GM12878 (cell line): ENCODE results near the gene LDLRAP1. TPM values are rescaled to one million over a fixed set of nuclear protein-coding genes. Genes with fewer than 3 reads are reported as not detected.

Source experiments
- ATF2 ChIP-seq: IDR thresholded peaks from 2 replicates; pipeline ENCODE4 v1.6.1; 2012; ENCODE audit warnings: low read length, inconsistent platforms
- EZH2 ChIP-seq: IDR thresholded peaks from 2 replicates; pipeline ENCODE4 v1.6.1; 2012; ENCODE audit warnings: low read depth, mild to moderate bottlenecking, control low read depth, inconsistent platforms, low read length, borderline replicate concordance; ENCODE audit not compliant: control insufficient read depth
- FOS ChIP-seq: IDR thresholded peaks from 3 replicates; pipeline ENCODE4 v1.6.1; 2011; ENCODE audit warnings: borderline replicate concordance; ENCODE audit not compliant: insufficient read length; ENCODE audit errors: extremely low read depth
- FOXM1 ChIP-seq: IDR thresholded peaks from 2 replicates; pipeline ENCODE4 v1.6.1; 2012; ENCODE audit warnings: low read depth, mild to moderate bottlenecking, inconsistent platforms, low read length, moderate library complexity
- IRF3 ChIP-seq: fragments of 450-650 bp; IDR thresholded peaks from 2 replicates; pipeline ENCODE4 v1.6.1; 2014; ENCODE audit warnings: mild to moderate bottlenecking
- MLLT1 ChIP-seq: fragments of 450-650 bp; IDR thresholded peaks from 2 replicates; pipeline ENCODE4 v1.6.1; 2016; ENCODE audit warnings: mild to moderate bottlenecking
- RB1 ChIP-seq: fragments of 450-650 bp; formaldehyde crosslinking; IDR thresholded peaks from 2 replicates; pipeline ENCODE4 v1.6.1; 2017; ENCODE audit warnings: mild to moderate bottlenecking, borderline replicate concordance
- SIN3A ChIP-seq: IDR thresholded peaks from 2 replicates; pipeline ENCODE4 v1.6.1; 2012; ENCODE audit warnings: low read depth, low read length, improper control_type of control experiment
- TAF1 ChIP-seq: IDR thresholded peaks from 2 replicates; pipeline ENCODE4 v1.6.1; 2011; ENCODE audit warnings: mild to moderate bottlenecking, low read depth, low read length, borderline replicate concordance
- TARDBP ChIP-seq: IDR thresholded peaks from 2 replicates; pipeline ENCODE4 v1.6.1; 2016; ENCODE audit warnings: borderline replicate concordance
- YBX1 ChIP-seq: fragments of 450-650 bp; IDR thresholded peaks from 2 replicates; pipeline ENCODE4 v1.6.1; 2016; ENCODE audit warnings: antibody characterized with exemption
- polyA plus RNA-seq, 11 experiments: library from polyadenylated mRNA; depleted of rRNA in 4 of 11; unstranded in 6 of 11; stranded (reverse) in 5 of 11; fragments of >200 nt; fragmentation: Nextera tagmentation in 4 of 11; fragmentation: Illumina TruSeq in 1 of 11; extraction: Ambion mirVana in 4 of 11; extraction: Trizol in 1 of 11; gene quantifications; 1 replicate in 1 of 11; 2 replicates in 10 of 11; pipeline versions ENCODE4 v1.2.1 to v1.2.3, GENCODE V29; 2011 to 2016; ENCODE audit warnings: inconsistent platforms in 2 of 11, missing spikeins in 2 of 11, low read depth in 1 of 11
- total RNA-seq, 4 experiments: library from RNA; depleted of rRNA in 3 of 4; stranded (reverse); fragments of >200 nt in 3 of 4; fragmentation: Illumina TruSeq in 1 of 4; extraction: Trizol in 1 of 4; gene quantifications; 2 replicates each; pipeline versions ENCODE4 v1.2.1 to v1.2.3, GENCODE V29; 2013 to 2021
- TF ChIP-seq, protein P1 (sequence below): fragments of 450-650 bp; IDR thresholded peaks from 2 replicates; pipeline ENCODE4 v1.6.1; 2018; ENCODE audit warnings: mild to moderate bottlenecking, low read depth, moderate library complexity; ENCODE audit not compliant: partially characterized antibody
- TF ChIP-seq, protein P2 (sequence below): fragments of 450-650 bp; IDR thresholded peaks from 2 replicates; pipeline ENCODE4 v1.6.1; 2017; ENCODE audit warnings: mild to moderate bottlenecking, moderate library complexity
- TF ChIP-seq, protein P3 (sequence below): fragments of 450-650 bp; IDR thresholded peaks from 2 replicates; pipeline ENCODE4 v1.6.1; 2018; ENCODE audit warnings: borderline replicate concordance, mild to moderate bottlenecking; ENCODE audit not compliant: partially characterized antibody

LDLRAP1 gene
- total and polyA plus RNA-seq, 10 of the 15 experiments (the other 5 are each of a cell fraction or from before 2014, with no cell fraction given): 0.43 to 37.6 (median 22.0) TPM

DNA sequence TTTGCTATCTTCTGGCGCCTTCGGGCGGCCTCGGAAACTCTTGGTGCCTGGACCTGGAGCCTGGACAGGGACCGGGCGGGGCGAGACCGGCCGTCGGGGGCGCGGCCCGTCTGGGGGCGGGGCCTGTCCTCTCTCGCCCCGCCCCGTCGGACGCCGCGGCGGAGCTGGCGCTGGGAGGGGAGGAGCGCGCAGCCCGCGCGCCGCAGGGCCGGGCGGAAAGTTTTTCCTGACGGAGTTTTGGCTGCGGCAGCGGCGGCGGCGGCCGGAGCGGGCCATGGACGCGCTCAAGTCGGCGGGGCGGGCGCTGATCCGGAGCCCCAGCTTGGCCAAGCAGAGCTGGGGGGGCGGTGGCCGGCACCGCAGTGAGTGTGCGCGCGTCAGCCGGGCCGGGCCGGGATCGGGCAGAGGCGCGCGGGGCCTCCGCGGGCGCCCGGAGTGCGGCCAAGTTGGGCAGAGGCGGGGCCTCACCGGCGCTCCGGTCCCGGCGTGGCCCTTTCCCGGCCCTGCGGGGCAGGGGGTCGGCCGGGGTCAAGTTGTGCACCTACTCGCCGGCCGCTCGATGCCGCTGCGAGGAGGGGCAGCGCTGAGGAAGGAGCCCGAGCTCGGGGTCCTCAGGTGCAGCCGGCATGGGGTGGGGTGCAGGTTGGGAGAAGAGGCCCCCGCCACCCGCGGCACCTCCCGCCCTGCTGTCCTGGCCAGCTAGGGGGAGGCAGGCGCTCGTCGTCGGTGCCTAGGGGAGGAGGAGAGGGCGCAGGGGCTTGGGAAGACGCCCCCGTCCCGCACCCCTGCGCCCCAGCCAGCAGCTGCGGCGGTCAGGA is at the start of gene LDLRAP1 (continued):
- TF ChIP-seq, protein P1, sequence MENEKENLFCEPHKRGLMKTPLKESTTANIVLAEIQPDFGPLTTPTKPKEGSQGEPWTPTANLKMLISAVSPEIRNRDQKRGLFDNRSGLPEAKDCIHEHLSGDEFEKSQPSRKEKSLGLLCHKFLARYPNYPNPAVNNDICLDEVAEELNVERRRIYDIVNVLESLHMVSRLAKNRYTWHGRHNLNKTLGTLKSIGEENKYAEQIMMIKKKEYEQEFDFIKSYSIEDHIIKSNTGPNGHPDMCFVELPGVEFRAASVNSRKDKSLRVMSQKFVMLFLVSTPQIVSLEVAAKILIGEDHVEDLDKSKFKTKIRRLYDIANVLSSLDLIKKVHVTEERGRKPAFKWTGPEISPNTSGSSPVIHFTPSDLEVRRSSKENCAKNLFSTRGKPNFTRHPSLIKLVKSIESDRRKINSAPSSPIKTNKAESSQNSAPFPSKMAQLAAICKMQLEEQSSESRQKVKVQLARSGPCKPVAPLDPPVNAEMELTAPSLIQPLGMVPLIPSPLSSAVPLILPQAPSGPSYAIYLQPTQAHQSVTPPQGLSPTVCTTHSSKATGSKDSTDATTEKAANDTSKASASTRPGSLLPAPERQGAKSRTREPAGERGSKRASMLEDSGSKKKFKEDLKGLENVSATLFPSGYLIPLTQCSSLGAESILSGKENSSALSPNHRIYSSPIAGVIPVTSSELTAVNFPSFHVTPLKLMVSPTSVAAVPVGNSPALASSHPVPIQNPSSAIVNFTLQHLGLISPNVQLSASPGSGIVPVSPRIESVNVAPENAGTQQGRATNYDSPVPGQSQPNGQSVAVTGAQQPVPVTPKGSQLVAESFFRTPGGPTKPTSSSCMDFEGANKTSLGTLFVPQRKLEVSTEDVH: no peak
- TF ChIP-seq YBX1: no peak
- no peak for TF ChIP-seq TAF1
- TF ChIP-seq TARDBP: no peak
- TF ChIP-seq, protein P2, sequence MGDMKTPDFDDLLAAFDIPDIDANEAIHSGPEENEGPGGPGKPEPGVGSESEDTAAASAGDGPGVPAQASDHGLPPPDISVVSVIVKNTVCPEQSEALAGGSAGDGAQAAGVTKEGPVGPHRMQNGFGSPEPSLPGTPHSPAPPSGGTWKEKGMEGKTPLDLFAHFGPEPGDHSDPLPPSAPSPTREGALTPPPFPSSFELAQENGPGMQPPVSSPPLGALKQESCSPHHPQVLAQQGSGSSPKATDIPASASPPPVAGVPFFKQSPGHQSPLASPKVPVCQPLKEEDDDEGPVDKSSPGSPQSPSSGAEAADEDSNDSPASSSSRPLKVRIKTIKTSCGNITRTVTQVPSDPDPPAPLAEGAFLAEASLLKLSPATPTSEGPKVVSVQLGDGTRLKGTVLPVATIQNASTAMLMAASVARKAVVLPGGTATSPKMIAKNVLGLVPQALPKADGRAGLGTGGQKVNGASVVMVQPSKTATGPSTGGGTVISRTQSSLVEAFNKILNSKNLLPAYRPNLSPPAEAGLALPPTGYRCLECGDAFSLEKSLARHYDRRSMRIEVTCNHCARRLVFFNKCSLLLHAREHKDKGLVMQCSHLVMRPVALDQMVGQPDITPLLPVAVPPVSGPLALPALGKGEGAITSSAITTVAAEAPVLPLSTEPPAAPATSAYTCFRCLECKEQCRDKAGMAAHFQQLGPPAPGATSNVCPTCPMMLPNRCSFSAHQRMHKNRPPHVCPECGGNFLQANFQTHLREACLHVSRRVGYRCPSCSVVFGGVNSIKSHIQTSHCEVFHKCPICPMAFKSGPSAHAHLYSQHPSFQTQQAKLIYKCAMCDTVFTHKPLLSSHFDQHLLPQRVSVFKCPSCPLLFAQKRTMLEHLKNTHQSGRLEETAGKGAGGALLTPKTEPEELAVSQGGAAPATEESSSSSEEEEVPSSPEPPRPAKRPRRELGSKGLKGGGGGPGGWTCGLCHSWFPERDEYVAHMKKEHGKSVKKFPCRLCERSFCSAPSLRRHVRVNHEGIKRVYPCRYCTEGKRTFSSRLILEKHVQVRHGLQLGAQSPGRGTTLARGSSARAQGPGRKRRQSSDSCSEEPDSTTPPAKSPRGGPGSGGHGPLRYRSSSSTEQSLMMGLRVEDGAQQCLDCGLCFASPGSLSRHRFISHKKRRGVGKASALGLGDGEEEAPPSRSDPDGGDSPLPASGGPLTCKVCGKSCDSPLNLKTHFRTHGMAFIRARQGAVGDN: peak; percentile 52; the same call in 1 of the 2 replicates
- TF ChIP-seq IRF3: no peak
- no peak for TF ChIP-seq SIN3A
- TF ChIP-seq EZH2: no peak
- TF ChIP-seq RB1: 0 out of 2 replicates have a peak, but pooled peaks have one; percentile 42
- no peak for TF ChIP-seq MLLT1
- no peak for TF ChIP-seq FOXM1
- no peak for TF ChIP-seq ATF2
- TF ChIP-seq, protein P3, sequence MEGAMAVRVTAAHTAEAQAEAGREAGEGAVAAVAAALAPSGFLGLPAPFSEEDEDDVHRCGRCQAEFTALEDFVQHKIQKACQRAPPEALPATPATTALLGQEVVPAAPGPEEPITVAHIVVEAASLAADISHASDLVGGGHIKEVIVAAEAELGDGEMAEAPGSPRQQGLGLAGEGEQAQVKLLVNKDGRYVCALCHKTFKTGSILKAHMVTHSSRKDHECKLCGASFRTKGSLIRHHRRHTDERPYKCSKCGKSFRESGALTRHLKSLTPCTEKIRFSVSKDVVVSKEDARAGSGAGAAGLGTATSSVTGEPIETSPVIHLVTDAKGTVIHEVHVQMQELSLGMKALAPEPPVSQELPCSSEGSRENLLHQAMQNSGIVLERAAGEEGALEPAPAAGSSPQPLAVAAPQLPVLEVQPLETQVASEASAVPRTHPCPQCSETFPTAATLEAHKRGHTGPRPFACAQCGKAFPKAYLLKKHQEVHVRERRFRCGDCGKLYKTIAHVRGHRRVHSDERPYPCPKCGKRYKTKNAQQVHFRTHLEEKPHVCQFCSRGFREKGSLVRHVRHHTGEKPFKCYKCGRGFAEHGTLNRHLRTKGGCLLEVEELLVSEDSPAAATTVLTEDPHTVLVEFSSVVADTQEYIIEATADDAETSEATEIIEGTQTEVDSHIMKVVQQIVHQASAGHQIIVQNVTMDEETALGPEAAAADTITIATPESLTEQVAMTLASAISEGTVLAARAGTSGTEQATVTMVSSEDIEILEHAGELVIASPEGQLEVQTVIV: no peak
- no peak for TF ChIP-seq FOS
